SK-N-SH (cell line): ENCODE measurements around the gene SLC44A2. TPM values are rescaled to one million over a fixed set of nuclear protein-coding genes. Genes with fewer than 3 reads are reported as not detected.

Experiments used
- CTCF ChIA-PET: fragments of 300-600, 350-600 bp; formaldehyde crosslinking; extraction: SDS; loops from one replicate; lab custom pipeline; 2021; lab: Yijun Ruan, JAX
- POLR2A ChIA-PET: fragments of 350-600 bp; sonication (Branson Sonifier 250); formaldehyde crosslinking; extraction: SDS; loops from one replicate; lab custom pipeline; 2020; ENCODE audit warnings: antibody characterized with exemption, inconsistent platforms; lab: Yijun Ruan, JAX
- DNase-seq: peaks from one replicate; pipeline ENCODE4 v3.0.0; 2012
- H2AFZ ChIP-seq: fragments of 200-600 bp; sonication (generic); 2 replicates; pipeline ENCODE4 v1.8.1; 2016; ENCODE audit warnings: antibody characterized with exemption, mild to moderate bottlenecking, low read depth
- H3F3A ChIP-seq: fragments of 200-600 bp; sonication (generic); replicated peaks from 2 replicates; pipeline ENCODE3; 2016; ENCODE audit warnings: antibody characterized with exemption, mild to moderate bottlenecking; ENCODE audit not compliant: insufficient read depth
- H3K27ac ChIP-seq, 2 experiments: fragments of 200-500 bp in 1 of 2; fragments of 200-600 bp in 1 of 2; sonication (Bioruptor generic) in 1 of 2; sonication (generic), shearing (Covaris generic) in 1 of 2; 2 replicates each; pipeline versions ENCODE4 v1.5.1 to v1.6.1; 2014 to 2016; ENCODE audit warnings: low read depth in 2 of 2, inconsistent platforms in 1 of 2, low read length in 1 of 2, mild to moderate bottlenecking in 1 of 2, mixed read lengths in 1 of 2
- H3K27me3 ChIP-seq: fragments of 200-600 bp; sonication (generic), shearing (Covaris generic); 2 replicates; pipeline ENCODE4 v1.6.1; 2016; ENCODE audit warnings: mixed run types; ENCODE audit not compliant: insufficient read depth
- H3K36me3 ChIP-seq, 2 experiments: fragments of 200-500 bp in 1 of 2; fragments of 200-600 bp in 1 of 2; sonication (Bioruptor generic) in 1 of 2; sonication (generic) in 1 of 2; replicated peaks in 1 of 2; 2 replicates each; pipeline versions ENCODE3 to v1.5.1; 2014 to 2016; ENCODE audit warnings: low read length in 1 of 2, mild to moderate bottlenecking in 1 of 2; ENCODE audit not compliant: insufficient read depth in 2 of 2, control insufficient read depth in 1 of 2
- H3K4me1 ChIP-seq, 2 experiments: fragments of 200-500 bp in 1 of 2; fragments of 200-600 bp in 1 of 2; sonication (Bioruptor generic) in 1 of 2; sonication (generic), shearing (Covaris generic) in 1 of 2; 2 replicates each; pipeline versions ENCODE4 v1.5.1 to v1.6.1; 2014 to 2016; ENCODE audit warnings: low read depth in 1 of 2, low read length in 1 of 2, mixed run types in 1 of 2; ENCODE audit not compliant: insufficient read depth in 2 of 2, control insufficient read depth in 1 of 2
- H3K4me2 ChIP-seq: fragments of 200-600 bp; sonication (generic), shearing (Covaris generic); 2 replicates; pipeline ENCODE4 v1.6.1; 2017; ENCODE audit warnings: mixed run types
- H3K4me3 ChIP-seq, 2 experiments: fragments of 200-500 bp in 1 of 2; fragments of 200-600 bp in 1 of 2; sonication (Bioruptor generic) in 1 of 2; sonication (generic), shearing (Covaris generic) in 1 of 2; 2 replicates each; pipeline versions ENCODE4 v1.5.1 to v1.8.1; 2014 to 2016; ENCODE audit warnings: low read depth in 2 of 2, inconsistent platforms in 1 of 2, low read length in 1 of 2, mild to moderate bottlenecking in 1 of 2, mixed read lengths in 1 of 2, moderate library complexity in 1 of 2
- H3K79me2 ChIP-seq: fragments of 200-600 bp; sonication (generic); 2 replicates; pipeline ENCODE4 v1.8.1; 2017; ENCODE audit warnings: mild to moderate bottlenecking; ENCODE audit not compliant: insufficient read depth
- H3K9ac ChIP-seq: fragments of 200-600 bp; sonication (generic); 2 replicates; pipeline ENCODE4 v1.6.1; 2017; ENCODE audit warnings: mixed run types
- H3K9me2 ChIP-seq: fragments of 200-600 bp; sonication (generic); 2 replicates; pipeline ENCODE4 v1.6.1; 2017; ENCODE audit warnings: mixed run types
- H3K9me3 ChIP-seq: fragments of 200-600 bp; sonication (generic); 2 replicates; pipeline ENCODE4 v1.6.1; 2017; ENCODE audit warnings: mixed run types, mild to moderate bottlenecking, moderate library complexity
- H4K20me1 ChIP-seq: fragments of 200-600 bp; sonication (generic); 2 replicates; pipeline ENCODE4 v1.6.1; 2017; ENCODE audit warnings: mild to moderate bottlenecking, mixed run types; ENCODE audit not compliant: insufficient read depth
- ELF1 ChIP-seq: IDR thresholded peaks from 2 replicates; pipeline ENCODE4 v1.4.0; 2012
- EP300 ChIP-seq, 2 experiments: IDR thresholded peaks; 2 replicates each; pipeline versions ENCODE4 v1.4.0 to v1.6.1; 2012; ENCODE audit warnings: borderline replicate concordance in 1 of 2, low read depth in 1 of 2, low read length in 1 of 2
- EZH2phosphoT487 ChIP-seq: fragments of 200-600 bp; sonication (generic); IDR thresholded peaks from 2 replicates; pipeline ENCODE4 v1.6.1; 2017; ENCODE audit warnings: low read depth, mixed run types, mild to moderate bottlenecking, antibody characterized with exemption, moderate library complexity, borderline replicate concordance
- FOXJ3 ChIP-seq: sonication (generic); formaldehyde crosslinking; IDR thresholded peaks from 2 replicates; pipeline ENCODE4 v1.5.1; 2020; ENCODE audit warnings: mild to moderate bottlenecking, missing genetic modification reagents
- FOXM1 ChIP-seq: IDR thresholded peaks from 2 replicates; pipeline ENCODE4 v1.4.0; 2012; ENCODE audit warnings: low read depth, mild to moderate bottlenecking
- IRF3 ChIP-seq: fragments of 150-350 bp; IDR thresholded peaks from 2 replicates; pipeline ENCODE4 v1.6.1; 2016; ENCODE audit warnings: mild to moderate bottlenecking, low read depth, low read length
- JUND ChIP-seq: IDR thresholded peaks from 2 replicates; pipeline ENCODE4 v1.4.0; 2012
- MEF2A ChIP-seq: IDR thresholded peaks from 2 replicates; pipeline ENCODE4 v1.4.0; 2012; ENCODE audit warnings: low read depth, borderline replicate concordance
- PBX3 ChIP-seq: IDR thresholded peaks from 2 replicates; pipeline ENCODE4; 2012
- RCOR1 ChIP-seq: fragments of 150-350 bp; IDR thresholded peaks from 2 replicates; pipeline ENCODE4 v1.6.1; 2017; ENCODE audit warnings: antibody characterized with exemption, low read length
- RFX5 ChIP-seq: IDR thresholded peaks from 2 replicates; pipeline ENCODE4 v1.6.1; 2012; ENCODE audit warnings: mild to moderate bottlenecking, improper control_type of control experiment, low read length
- SMC3 ChIP-seq: IDR thresholded peaks from 2 replicates; pipeline ENCODE4 v1.6.1; 2012; ENCODE audit warnings: low read depth, low read length, improper control_type of control experiment
- TCF12 ChIP-seq: IDR thresholded peaks from 2 replicates; pipeline ENCODE4 v1.4.0; 2012
- USF1 ChIP-seq: IDR thresholded peaks from 2 replicates; pipeline ENCODE4 v1.4.0; 2012; ENCODE audit warnings: low read depth, borderline replicate concordance
- YY1 ChIP-seq: IDR thresholded peaks from 2 replicates; pipeline ENCODE4 v1.4.0; 2012; ENCODE audit warnings: low read depth, mild to moderate bottlenecking
- ZBTB33 ChIP-seq: IDR thresholded peaks from 2 replicates; pipeline ENCODE4 v1.4.0; 2012; ENCODE audit warnings: low read depth, borderline replicate concordance
- whole genome bisulfite sequencing: methylation state at CpG from one replicate; pipeline ENCODE4 v1.1.6; 2017; ENCODE audit warnings: low lambda C conversion rate; 5-methylcytosine and 5-hydroxymethylcytosine counted together
- polyA plus RNA-seq, 3 experiments: library from polyadenylated mRNA; depleted of rRNA; stranded (reverse); fragments of >200 nt; gene quantifications; 2 replicates each; pipeline ENCODE4 v1.2.3, GENCODE V29; 2012

Gene SLC44A2
- polyA plus RNA-seq, 1 of the 3 experiments (the other 2 are of a cell fraction), result 61.4 TPM

- POLR2A ChIA-PET, result no interaction called here
- Histone ChIP-seq H2AFZ (no peak overlapping the region), H3K9ac (no peak overlapping the region), H3K4me2 (no peak overlapping the region), H3K9me2 (no peaks in the 10 kb centered on the region), H3K36me3 (peaks cover 81 to 99% of the 10 kb centered on the region in 2 experiments), H3K4me1 (no peaks in the 10 kb centered on the region), H3K79me2 (peaks cover 45% of the 10 kb centered on the region), H3K9me3 (no peaks in the 10 kb centered on the region), H3F3A (no peaks in the 10 kb centered on the region), H3K4me3 (no peak overlapping the region), H3K27ac (no peak overlapping the region), H3K27me3 (no peaks in the 10 kb centered on the region), H4K20me1 (peaks cover 77% of the 10 kb centered on the region)
- no peak for TF ChIP-seq ZBTB33
- no peak for TF ChIP-seq RCOR1
- no peak for TF ChIP-seq MEF2A
- no peak for TF ChIP-seq FOXM1
- no peak for TF ChIP-seq EP300 (IDR thresholded peaks at IDR 0.05; ENCODE audit: borderline replicate concordance in 1 of 2, low read depth in 1 of 2, low read length in 1 of 2)
- CTCF ChIA-PET, result interaction anchor here (2.3 to 3.1 kb wide), 3 partner anchors 12 to 103 kb away, joined by 7 to 15 read pairs (median 8); no protein-coding TSS in a partner anchor
- DNase-seq, result no peak
- WGBS, result 88% methylated on average over 11 of the region's 21 CpGs
Observed at GRCh38 chr19:10683582-10683981, 58.2 kb downstream of the SLC44A2 start.

- no peak overlapping the region for H3K27ac ChIP-seq
- H3K27me3 ChIP-seq, result no peaks in the 10 kb centered on the region
- H3K4me2 ChIP-seq, result no peak overlapping the region
- no peaks in the 10 kb centered on the region for H3K9me2 ChIP-seq
- TF ChIP-seq RCOR1 (no peak), PBX3 (no peak)
- DNase-seq, result no peak
- peaks cover 35% of the 10 kb centered on the region for H3K79me2 ChIP-seq
- H3K9ac ChIP-seq, result no peak overlapping the region
- peaks cover 76 to 99% of the 10 kb centered on the region in 2 experiments for H3K36me3 ChIP-seq
- H4K20me1 ChIP-seq, result peaks cover 80% of the 10 kb centered on the region
- H2AFZ ChIP-seq, result no peak overlapping the region
- no peaks in the 10 kb centered on the region for H3K9me3 ChIP-seq
- CTCF ChIA-PET, result interaction anchor here (2.6 kb wide), 1 partner anchor 15 kb away, joined by 8 read pairs; no protein-coding TSS in a partner anchor
- H3K4me1 ChIP-seq, result no peaks in the 10 kb centered on the region
- H3F3A ChIP-seq, result peaks cover 6% of the 10 kb centered on the region
- WGBS, result 99% methylated on average over 5 of the region's 5 CpGs
- no peak overlapping the region for H3K4me3 ChIP-seq
- POLR2A ChIA-PET, result no interaction called here
Observed at GRCh38 chr19:10685210-10685609, 59.9 kb downstream of the SLC44A2 start.

GRCh38 chr19:10686193-10686592, 60.8 kb downstream of the SLC44A2 start:
- peaks cover 68 to 98% of the 10 kb centered on the region in 2 experiments for H3K36me3 ChIP-seq
- H3K27ac ChIP-seq, result no peak overlapping the region
- no peaks in the 10 kb centered on the region for H3K27me3 ChIP-seq
- no peaks in the 10 kb centered on the region for H3K4me1 ChIP-seq
- H3F3A ChIP-seq, result peaks cover 13% of the 10 kb centered on the region
- H3K9ac ChIP-seq, result no peak overlapping the region
- ChIA-PET POLR2A (no interaction called here), CTCF (interaction anchor here (0.7 to 2.6 kb wide), 2 partner anchors 14 to 15 kb away, joined by 3 to 8 read pairs; no protein-coding TSS in a partner anchor)
- H3K79me2 ChIP-seq, result peaks cover 32% of the 10 kb centered on the region
- no peak for DNase-seq
- H3K4me3 ChIP-seq, result no peak overlapping the region
- no peak overlapping the region for H3K4me2 ChIP-seq
- no peaks in the 10 kb centered on the region for H3K9me2 ChIP-seq
- H4K20me1 ChIP-seq, result peaks cover 81% of the 10 kb centered on the region
- no peak overlapping the region for H2AFZ ChIP-seq
- 100% methylated on average over 2 of the region's 10 CpGs for WGBS
- H3K9me3 ChIP-seq, result no peaks in the 10 kb centered on the region
- TF ChIP-seq JUND, result no peak
- TF ChIP-seq EZH2phosphoT487, result no peak
- no peak for TF ChIP-seq YY1
- TF ChIP-seq SMC3, result no peak
- no peak for TF ChIP-seq TCF12
- TF ChIP-seq RFX5, result no peak
- TF ChIP-seq ELF1, result no peak
- TF ChIP-seq USF1, result no peak
- no peak for TF ChIP-seq IRF3
- TF ChIP-seq ZBTB33, result no peak
- no peak for TF ChIP-seq FOXJ3 (CRISPR knock-in tag)
